Hematopoietic multipotent progenitor cell treated with erythropoietin and hydrocortisone succinate and interleukin-3 and kit ligand, for 6 days (in vitro differentiated cells): ENCODE measurements around the gene ZNF638.

Experiments
- DNase-seq: peaks from one replicate; pipeline ENCODE4 v3.0.0-alpha.2; 2015

The ZNF638 gene

DNA sequence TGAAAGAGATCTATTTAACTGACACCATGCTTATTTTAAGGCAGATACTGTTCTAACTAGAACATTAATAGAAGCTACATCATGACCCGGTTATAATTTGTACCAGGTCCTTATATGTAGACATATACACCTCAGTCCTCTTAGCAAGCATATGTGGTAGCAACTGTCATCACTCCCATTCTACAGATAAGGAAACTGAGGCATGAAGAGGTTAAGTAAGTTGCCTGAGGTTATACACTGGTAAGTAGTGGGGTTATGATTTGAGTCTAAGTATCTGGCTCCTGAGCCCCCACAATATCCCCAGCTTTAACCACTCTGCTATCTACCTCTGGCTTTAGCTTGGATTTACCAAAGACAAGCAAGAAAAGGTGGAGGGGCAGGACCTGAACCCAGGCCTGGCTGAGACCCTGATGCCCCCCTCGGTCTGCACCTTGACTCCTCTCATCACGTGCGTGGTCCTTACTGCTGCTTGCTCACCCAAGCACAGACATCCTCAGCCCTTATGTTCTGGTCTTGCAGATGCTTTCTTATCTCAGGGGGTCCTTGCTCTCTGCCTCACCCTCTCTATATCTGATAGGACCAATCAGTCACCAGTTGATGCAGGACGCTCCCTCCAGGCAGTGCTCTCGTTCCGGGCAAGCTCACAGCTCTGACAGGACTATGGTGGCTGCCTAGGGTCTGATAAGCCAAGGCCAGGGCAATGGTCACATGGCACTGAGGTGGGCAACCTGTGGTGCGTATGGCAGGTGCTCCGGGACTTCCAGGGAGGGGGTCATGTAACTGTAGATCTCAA is 125.7 kb downstream of the ZNF638 start:
- peak; percentile 53 for DNase-seq

DNA sequence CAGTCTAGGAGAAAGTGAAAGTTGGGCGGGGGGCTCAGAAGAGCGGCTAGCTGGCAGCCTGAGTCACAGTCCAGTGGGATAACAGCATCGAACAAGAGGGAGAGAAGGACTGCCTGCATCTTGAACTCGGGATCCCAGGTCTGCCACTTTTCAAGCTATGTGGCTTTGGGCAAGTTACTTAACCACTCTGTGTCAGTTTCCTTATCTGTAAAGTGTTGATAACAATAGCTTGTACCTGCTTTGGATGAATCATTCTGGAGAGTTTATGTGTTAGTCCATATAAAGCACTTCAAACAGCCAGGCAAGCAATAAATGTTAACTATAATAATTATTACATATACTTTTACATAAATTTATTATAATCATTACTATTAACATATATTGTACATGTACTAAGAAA is 126.3 kb downstream of the ZNF638 start:
- peak; percentile 30 for DNase-seq

DNA sequence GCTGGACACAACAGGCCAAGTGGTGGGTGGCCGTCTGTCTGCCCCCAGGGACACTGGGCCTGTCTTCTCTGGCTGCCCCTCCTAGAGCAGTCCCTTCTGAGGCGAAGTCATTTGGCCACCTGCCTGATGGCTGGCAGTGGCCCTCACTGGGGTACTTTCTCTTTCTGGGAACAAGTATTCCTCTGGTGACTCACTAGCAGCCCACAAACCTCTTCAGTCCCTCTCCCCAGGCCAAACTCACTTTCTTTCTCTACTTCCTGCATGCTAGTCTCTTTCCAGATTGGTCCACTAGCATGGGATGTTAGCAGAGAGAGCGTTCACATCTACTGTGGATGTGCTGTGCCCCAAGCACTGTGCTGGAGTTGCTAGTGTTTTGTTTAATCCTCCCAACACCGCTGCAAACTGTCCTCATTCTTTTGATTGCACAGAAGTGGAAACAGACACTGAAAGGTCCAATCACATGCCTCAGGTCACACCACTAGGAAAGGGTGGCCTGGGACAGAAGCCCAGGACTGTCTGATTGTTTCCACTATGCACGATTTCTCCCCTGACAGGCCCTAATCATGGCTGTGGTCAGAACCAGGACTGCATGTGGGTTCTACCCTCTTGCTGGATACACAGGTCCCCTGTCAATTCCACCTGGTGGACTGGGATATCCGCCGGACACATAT is 127.0 kb downstream of the ZNF638 start:
- no peak for DNase-seq

DNA sequence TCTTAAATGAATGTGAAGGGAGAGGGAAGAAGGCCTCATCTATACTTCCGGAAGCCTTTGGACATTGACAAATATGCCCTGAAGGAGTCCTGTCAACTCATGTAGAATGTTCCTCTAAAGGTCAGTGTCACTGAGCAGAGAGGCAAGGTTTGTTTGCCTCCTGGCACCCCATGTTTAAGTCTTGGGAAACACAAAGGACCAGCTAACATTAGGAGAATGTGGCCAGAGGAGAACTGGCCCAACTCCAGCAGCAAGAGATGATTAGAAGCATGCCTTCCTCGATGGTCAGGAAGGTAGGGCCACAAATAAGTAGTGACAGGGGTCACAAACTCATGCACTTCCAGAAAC is 127.5 kb downstream of the ZNF638 start:
- DNase-seq = no peak

DNA sequence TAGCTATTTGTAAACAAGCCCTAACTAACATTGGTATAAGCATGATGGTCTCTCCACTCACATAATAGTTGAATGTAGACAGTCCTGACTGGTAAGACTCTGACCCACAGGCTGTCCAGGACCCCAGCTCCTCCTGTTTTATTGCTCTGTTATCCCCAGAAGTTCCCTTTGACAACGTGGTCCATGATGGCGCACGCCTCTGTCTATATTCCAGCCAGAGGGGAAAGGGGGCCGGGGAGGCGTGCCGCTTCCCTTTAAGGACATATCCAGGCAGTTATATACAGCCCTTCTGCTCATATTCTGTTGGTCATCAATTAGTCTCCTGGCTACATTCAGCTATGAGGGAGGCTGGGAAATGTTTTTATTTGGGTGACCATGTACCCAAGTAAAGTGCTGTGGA is 128.5 kb downstream of the ZNF638 start:
- DNase-seq = no peak

DNA sequence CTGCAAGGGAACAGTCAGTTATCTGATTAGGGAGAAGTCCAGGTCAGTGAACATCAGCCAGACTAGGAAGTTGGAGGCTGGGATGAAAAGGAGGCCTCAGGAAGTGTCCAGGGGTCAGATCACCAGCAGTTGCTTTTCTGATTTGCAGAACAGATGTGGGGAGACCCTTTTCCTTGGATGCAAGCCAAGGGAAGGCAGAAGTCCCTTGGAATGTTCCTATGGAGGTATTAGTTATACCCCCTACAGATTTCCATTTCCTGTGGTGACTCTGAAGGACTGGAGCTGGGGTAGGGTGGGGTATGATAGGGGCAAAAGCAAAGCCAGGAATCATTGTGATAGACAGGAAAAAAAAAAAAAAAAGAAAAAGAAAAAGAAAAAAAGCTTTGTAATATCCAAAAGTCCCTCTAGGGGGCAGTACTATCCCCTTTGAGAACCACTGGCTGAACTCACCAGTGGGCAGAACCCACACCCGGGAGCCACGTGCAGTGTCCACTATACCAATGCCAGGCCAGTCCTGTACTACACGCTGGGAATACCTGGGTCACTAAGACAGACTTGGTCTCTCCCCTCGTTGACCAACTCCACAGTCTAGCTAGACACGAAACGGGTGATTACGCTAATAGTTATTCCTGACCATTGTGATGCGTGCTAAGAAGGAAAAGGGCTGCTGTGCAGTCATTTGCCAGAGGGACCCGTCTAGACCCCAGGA is 129.2 kb downstream of the ZNF638 start:
- DNase-seq = peak; percentile 52

DNA sequence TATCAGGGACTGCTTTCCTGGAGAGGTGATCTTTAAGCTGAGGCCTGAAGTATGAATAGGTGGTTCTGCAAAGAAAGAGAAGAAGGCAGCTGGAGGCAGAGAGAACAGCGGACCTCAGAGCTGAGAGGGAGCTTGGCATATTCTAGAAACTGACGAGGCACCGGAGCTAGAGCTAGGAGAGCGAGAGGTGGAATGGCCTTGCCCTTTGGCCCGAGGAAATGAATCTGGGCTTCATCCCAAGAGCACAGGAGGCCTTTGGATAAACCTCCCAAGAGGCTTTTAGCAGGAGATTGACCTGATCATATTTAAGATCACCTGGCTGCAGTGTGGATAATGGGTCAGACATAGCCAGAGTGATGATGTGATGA is 129.7 kb downstream of the ZNF638 start:
- DNase-seq = no peak

DNA sequence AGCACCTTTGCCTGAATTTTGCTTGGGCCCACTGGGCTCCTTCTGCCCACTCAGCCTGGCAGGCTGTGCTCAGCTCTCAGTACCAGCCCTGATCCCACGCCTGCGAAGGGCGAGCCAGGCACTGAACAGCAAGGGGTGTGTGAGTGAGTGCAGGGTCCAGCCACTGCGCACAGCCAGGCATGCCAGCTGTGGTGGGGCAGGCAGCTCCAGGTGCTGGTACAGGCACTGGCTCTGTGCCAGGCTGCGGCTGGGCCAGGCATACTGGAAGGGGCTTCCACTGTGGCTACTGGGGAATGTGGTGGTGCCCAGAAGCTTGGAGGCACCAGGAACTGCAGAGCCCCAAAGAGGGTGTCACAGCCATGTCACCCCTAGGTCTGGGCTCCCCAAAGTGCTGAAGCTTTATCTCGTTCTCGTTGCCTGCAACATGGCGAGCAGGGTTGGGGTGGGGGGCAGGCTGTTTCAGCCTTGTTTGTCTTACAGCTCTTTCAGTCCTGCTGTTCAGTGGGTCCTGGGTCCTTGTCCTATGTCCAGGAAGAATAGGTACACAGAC is 130.5 kb downstream of the ZNF638 start:
- no peak for DNase-seq

DNA sequence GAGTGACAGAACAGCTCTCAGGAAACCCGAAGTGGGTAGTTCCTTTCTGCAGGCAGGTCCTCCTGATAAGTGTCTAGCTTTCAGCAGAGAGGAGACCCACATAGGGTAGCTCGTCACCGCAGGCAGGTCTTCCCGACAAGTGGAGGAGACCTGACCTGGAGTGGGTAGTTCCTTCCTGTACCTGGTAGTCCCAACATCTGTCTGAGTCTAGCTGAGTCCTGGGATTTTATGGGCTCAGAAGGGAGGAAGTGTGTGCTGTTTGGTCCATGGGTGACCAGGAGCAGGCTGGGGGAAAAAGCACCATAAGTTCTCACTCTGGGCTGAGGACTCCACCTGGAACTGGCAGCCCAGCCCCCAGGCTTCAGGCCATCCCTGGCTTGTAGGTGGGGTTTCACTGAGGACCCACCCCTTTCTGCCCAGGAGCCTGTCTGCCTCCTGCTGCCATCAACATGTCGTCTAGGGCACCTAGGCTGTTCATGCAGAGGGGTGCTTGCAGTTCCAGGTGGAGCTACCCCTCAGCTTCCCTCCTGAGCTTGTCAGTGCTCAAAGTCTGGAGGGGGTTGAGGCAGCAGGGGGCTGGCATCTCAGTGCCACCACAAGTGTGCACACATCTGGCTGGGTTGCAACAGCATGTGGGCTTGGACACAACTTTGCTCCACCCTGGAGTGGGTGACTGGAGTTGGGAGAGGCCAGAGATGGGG is 131.2 kb downstream of the ZNF638 start:
- no peak for DNase-seq

DNA sequence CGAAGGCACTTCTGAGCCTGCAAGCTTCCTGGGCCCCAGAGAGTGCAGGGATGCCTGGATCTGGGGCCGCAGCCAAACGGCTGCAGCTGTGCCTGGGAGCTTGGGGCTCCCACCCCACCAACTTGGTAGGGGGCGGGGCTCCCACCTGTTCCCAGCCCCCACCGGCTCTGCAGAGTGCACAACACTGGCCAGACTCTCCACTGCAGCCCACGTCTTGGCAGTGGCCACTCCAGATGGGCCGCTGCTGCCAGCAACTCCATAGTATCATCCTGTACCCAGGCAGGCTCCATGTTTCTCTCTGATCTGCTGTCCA is 131.7 kb downstream of the ZNF638 start:
- DNase-seq = no peak

DNA sequence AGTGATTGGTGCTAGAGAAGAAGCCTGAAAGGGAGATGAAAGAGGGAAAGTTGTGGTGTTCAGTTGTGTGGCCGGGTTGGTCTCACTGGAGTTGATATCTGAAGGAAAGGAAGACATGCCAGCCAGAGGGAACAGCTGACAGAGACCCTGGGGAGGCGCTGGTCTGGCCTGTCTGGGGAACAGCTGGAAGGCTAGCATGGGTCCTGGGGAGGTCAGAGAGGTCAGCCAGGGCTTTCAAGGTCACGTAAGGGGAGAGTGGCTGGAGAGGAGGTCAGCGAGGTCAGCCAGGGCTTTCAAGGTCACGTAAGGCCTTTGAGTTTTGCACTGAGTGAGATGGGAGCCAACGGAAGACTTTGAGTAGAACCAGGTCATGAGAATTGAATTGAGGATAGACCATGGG is 132.8 kb downstream of the ZNF638 start:
- DNase-seq = no peak

DNA sequence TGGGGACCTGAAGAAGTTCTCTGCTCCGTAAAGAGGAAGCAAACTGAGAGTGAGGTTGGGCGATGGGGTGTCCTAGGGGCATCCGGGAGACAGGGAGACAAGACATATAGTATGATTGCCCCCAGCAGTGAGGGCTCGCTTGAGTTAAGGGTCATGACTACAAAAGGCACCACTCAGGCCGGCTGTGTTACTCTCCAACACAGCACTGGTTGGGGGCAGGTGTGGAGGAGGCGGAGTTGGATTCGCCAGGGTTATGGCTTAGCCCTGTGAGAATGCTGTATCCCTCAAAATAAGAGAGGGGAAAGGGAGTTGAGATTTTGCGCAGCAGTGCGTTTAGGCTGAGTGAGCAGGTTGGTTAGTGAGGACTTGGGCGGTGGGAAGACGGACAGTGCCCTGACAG is 133.8 kb downstream of the ZNF638 start:
- no peak for DNase-seq

DNA sequence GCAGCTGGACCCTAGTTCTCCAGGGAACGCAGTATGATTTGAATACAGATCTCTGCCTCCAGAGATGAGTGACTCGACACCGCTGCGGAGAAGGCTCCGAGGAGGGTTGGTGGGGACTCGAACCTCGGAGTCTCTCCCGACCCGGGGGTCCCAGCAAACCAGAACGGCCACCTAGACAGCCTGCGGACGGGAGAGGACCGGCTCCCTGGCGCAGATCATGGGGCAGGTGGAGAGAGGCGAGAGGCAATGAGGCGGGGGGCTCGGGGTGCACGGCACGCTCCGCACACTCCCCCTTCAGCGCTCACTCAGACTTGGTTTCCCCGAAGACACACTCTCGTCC is 134.3 kb downstream of the ZNF638 start:
- DNase-seq = no peak

DNA sequence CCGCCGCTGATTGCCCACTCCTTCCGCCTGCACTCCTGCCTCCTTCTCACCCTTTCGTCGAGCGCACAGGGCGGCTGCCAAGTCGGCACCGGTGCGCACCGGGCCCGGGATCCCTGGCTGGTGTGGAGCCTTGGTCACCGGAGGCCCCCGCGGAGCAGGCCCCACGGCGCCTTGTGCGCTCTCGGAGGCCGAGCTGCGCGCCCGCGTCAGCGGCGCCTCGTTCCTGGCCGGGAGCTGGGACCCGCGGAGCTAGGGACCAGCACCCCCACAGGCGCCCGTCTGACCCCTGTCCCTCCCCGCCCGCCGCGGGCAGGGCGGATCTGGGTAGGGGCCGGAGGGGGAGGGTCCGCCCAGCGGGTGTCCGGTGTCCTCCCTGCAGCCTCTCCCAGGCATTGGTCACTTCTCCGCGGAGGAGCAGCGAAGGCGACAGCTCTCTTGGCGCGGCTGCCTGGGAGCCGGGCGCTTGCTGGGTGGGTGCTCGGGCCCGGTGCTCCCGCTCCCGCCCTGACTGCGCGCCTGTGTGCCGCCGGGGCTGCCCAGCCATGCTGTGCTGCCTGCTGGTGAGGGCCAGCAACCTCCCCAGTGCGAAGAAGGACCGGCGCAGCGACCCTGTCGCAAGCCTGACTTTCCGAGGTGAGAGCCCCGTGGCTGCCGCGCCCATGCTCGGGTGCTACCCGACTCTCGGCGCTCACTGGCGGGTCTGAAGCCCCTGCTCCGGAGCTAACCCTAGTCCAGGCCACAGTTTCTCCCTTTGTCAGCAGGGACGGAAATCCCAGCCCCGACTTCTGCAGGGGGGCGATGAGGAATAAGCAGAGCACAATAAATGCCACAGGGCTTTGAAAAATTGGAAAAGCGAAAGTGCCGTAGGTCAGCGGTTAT is 135.0 kb downstream of the ZNF638 start:
- DNase-seq = peak; percentile 30

DNA sequence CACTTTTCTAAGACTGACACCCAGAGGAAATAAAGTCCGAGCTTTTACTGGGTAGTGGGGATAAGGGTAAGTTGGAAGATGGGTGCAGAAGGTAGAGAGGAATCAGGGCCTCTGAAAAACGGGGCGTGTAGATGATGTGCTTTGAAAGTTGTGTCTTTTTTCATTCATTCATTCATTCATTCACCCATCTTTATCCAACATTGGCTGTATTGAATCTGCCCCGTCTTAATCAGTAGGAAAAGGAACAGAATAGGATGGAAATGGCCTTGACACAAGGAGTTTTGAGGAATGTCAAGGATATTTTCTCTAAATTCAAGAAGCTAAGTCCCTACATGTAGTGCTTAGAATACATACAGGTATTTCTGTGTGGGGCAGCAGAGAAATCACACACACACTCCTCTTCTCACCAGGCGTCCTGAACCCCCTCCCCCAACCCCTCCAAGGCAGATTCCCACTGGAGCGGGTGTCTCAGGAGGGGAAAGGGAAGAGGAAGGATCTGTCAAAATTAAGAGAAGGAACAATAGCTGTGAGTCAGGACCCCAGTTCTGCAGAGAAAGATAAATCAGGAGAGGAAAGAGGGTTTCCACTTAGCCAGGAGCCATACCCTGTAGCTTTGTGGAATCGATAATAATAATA is 135.7 kb downstream of the ZNF638 start:
- no peak for DNase-seq

DNA sequence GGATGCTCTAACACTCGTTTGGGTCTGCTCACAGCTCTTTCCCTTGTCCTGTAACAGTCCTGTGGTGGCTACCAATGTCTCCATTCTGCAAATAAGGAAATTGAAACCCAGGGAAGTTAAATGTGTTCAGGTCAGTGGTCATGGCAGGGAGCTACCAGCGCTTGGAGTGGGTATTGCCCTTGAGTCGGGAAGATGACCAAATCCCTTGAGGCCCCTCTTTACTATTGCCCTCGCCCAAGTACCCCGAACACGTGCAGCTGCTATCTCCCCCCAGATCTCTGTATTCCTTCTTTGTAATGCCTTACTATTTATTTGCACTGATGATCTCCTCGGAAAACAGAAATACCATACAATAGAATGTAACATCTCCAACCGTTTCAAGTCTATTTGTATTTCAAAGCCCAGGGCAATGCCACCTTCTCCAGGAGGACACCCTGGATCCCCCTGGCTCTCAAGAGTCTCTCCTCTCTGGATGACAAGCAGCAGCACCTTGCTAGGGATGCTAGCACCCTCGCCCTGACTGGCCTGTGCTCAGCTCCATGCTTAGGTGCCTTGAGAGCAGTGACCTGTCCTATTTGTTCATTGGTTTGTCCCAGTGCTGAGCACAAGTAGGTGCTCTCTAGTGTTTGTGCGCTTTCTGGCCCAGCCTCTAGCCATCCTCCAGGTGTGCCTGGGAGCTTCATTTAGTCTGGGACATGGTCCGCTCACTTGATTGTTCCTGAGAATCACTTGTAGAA is 136.9 kb downstream of the ZNF638 start:
- no peak for DNase-seq

DNA sequence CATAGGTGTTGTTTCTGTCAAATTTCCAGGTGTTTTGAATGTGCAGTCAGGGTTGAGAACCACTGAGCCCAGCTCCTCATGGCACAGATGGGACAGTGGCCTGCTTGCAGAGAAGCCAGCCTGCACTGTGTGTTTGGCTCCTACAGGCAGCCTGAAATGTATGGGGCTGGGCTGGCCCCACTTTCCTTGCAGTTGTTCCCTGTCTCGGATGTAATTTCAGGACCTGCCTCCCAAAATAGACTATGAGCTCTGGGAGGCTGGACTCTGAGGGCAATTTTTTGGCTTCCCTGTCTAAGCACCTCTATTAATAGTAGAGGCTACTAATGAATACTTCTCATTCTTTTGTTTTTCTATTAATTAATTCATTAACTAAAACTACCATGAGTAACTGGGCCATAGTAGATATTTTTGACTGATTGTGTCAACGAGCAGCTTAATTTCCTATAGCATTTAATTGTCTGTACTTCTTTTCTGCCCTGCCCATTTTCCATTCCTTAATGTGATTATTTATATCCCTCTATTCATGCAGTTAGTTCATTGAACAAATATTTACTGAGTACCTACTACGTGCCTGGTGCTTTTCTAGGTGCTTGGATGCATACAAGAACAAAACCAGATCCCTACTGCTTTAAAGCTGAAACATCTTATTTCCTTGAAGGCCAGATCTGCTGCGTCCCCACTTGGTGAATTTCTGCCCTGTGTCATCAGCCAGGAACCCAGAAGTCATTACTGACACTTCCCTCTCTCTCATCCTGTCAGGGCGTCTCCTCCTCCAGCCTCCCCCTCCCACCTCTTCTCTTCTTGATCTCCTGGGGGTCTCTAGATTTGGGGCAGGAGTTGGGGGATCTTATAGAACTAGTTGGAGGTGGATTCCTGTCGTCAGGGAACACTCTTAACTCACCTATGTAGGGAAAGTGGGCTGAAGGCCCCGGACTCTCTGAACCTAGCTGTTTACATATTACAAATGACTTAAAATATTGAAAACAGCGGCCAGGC is 138.1 kb downstream of the ZNF638 start:
- DNase-seq = no peak

DNA sequence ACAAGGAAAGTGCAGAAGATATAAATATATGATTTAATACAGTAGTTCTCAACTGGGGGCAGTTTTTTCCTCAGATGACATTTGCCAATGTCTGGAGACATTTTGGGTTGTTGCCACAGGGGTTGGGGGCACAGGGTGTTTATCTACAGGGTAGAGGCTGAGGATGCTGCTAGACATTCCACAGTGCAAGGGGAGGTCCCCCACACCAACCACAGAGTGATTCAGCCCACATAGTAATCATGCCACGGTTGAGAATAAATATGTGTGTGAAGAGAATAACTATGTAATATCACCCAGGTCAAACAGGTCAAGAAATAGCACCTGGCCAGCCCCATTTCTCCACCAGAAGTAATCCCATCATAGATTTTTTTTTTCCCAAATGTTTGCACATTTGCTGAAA is 139.7 kb downstream of the ZNF638 start:
- DNase-seq = no peak

DNA sequence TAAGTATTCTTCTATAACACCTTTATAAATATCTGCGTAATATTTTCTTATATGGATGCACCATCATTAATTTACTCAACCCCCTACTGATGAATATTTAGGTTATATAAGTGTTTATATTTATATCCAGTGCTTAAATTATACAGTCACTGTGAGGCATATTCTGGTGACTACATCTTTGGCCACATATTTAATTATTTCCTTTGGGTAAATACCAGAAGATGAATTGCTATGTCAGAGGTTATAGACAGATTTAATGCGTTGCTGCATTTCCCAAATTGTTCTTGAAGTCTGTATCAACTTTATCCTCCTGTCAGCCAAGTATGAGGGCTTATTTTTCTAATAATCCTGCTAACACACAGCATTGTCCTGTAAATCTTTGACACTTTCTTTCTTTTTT is 140.4 kb downstream of the ZNF638 start:
- DNase-seq = no peak
